Neural progenitor cell (in vitro differentiated cells): Measurements from ENCODE around the gene RIBC2. TPM values are rescaled to one million over a fixed set of nuclear protein-coding genes. Genes with fewer than 3 reads are reported as not detected.

Experiments
- DNase-seq: peaks from one replicate; pipeline ENCODE4 v3.0.0-alpha.2; 2016; ENCODE audit warnings: low spot score
- H2AFZ ChIP-seq: fragments of 200-600 bp; sonication (generic); replicated peaks from 2 replicates; pipeline ENCODE4 v1.6.1; 2016; ENCODE audit warnings: antibody characterized with exemption
- H3F3A ChIP-seq: fragments of 200-600 bp; sonication (generic); 2 replicates; pipeline ENCODE4 v1.6.1; 2016; ENCODE audit warnings: antibody characterized with exemption, low read depth
- H3K27ac ChIP-seq: fragments of 200-600 bp; sonication (generic); 2 replicates; pipeline ENCODE4 v1.5.1; 2016; ENCODE audit warnings: mild to moderate bottlenecking
- H3K27me3 ChIP-seq: fragments of 200-600 bp; sonication (generic); 2 replicates; pipeline ENCODE4 v1.6.1; 2016; ENCODE audit warnings: mild to moderate bottlenecking, moderate library complexity
- H3K36me3 ChIP-seq: fragments of 200-600 bp; sonication (generic); 2 replicates; pipeline ENCODE4 v1.5.1; 2016
- H3K4me1 ChIP-seq: fragments of 200-600 bp; sonication (generic); 2 replicates; pipeline ENCODE4 v1.6.1; 2016; ENCODE audit warnings: mixed run types
- H3K4me2 ChIP-seq: fragments of 200-600 bp; sonication (generic); 2 replicates; pipeline ENCODE4 v1.6.1; 2016
- H3K4me3 ChIP-seq: fragments of 200-600 bp; sonication (generic); 2 replicates; pipeline ENCODE4 v1.5.1; 2016
- H3K79me2 ChIP-seq: fragments of 200-600 bp; sonication (generic); 2 replicates; pipeline ENCODE4 v1.6.1; 2016; ENCODE audit warnings: low read depth
- H3K9ac ChIP-seq: fragments of 200-600 bp; sonication (generic); 2 replicates; pipeline ENCODE4 v1.6.1; 2016
- H3K9me3 ChIP-seq: fragments of 200-600 bp; sonication (generic); 2 replicates; pipeline ENCODE4 v1.5.1; 2016; ENCODE audit warnings: low read depth
- H4K20me1 ChIP-seq: fragments of 200-600 bp; sonication (generic); 2 replicates; pipeline ENCODE4 v1.6.1; 2016; ENCODE audit warnings: low read depth
- H3K27ac Mint-ChIP-seq: 3 replicates; pipeline ENCODE4 v1.8.0; 2021; ENCODE audit warnings: mixed read lengths
- H3K27me3 Mint-ChIP-seq: 2 replicates; pipeline ENCODE4 v1.8.0; 2022; ENCODE audit warnings: low read depth, mild to moderate bottlenecking, inconsistent platforms, moderate library complexity, mixed read lengths; ENCODE audit not compliant: insufficient read depth
- H3K36me3 Mint-ChIP-seq: 3 replicates; pipeline ENCODE4 v1.8.0; 2021; ENCODE audit warnings: mixed read lengths
- H3K4me1 Mint-ChIP-seq: 3 replicates; pipeline ENCODE4 v1.8.0; 2021; ENCODE audit warnings: mixed read lengths
- H3K4me3 Mint-ChIP-seq: 3 replicates; pipeline ENCODE4 v1.8.0; 2021; ENCODE audit warnings: mild to moderate bottlenecking, moderate library complexity, mixed read lengths
- H3K9me3 Mint-ChIP-seq: 3 replicates; pipeline ENCODE4 v1.8.0; 2020; ENCODE audit warnings: mixed read lengths
- CTCF ChIP-seq: fragments of 200-600 bp; sonication (generic); IDR thresholded peaks from 2 replicates; pipeline ENCODE4 v1.5.1; 2017; ENCODE audit warnings: antibody characterized with exemption, mild to moderate bottlenecking
- EZH2 ChIP-seq: fragments of 200-600 bp; sonication (generic); IDR thresholded peaks from 2 replicates; pipeline ENCODE4 v1.6.1; 2017; ENCODE audit warnings: antibody characterized with exemption, mild to moderate bottlenecking, moderate library complexity
- EZH2phosphoT487 ChIP-seq: fragments of 200-600 bp; sonication (generic); IDR thresholded peaks from 2 replicates; pipeline ENCODE4 v1.6.1; 2017; ENCODE audit warnings: antibody characterized with exemption
- total RNA-seq: library from RNA; depleted of rRNA; stranded (reverse); fragments of >200 nt; gene quantifications from 2 replicates; pipeline ENCODE4 v1.2.3, GENCODE V29; 2015; ENCODE audit warnings: low replicate concordance

Gene RIBC2
- total RNA-seq, 1 donor from 2014 or later = 2.0 TPM

GRCh38 chr22:45450101-45450785 is 36.8 kb downstream of the RIBC2 start:
- Mint-ChIP-seq H3K36me3 (no peaks in the 10 kb centered on the region), H3K27me3 (peaks cover 10% of the 10 kb centered on the region), H3K9me3 (no peaks in the 10 kb centered on the region), H3K27ac (no peak overlapping the region), H3K4me3 (no peak overlapping the region), H3K4me1 (peaks cover 6% of the 10 kb centered on the region)
- Histone ChIP-seq H3K27me3 (no peaks in the 10 kb centered on the region), H3K4me2 (no peak overlapping the region), H3K36me3 (no peaks in the 10 kb centered on the region), H3K4me1 (no peaks in the 10 kb centered on the region), H4K20me1 (no peaks in the 10 kb centered on the region), H3K9ac (no peak overlapping the region), H3K9me3 (no peaks in the 10 kb centered on the region), H3K79me2 (no peaks in the 10 kb centered on the region), H3F3A (no peaks in the 10 kb centered on the region), H3K4me3 (no peak overlapping the region), H3K27ac (no peak overlapping the region), H2AFZ (no peak overlapping the region)
- TF ChIP-seq EZH2 = no peak
- TF ChIP-seq EZH2phosphoT487 = no peak
- TF ChIP-seq CTCF = no peak
- no peak for DNase-seq

- no peaks in the 10 kb centered on the region for H3K27me3 ChIP-seq
- Mint-ChIP-seq H3K4me1 (peaks cover 12% of the 10 kb centered on the region), H3K9me3 (no peaks in the 10 kb centered on the region), H3K27ac (no peak overlapping the region), H3K4me3 (no peak overlapping the region), H3K36me3 (no peaks in the 10 kb centered on the region), H3K27me3 (peaks cover 13% of the 10 kb centered on the region)
- TF ChIP-seq CTCF (no peak), EZH2phosphoT487 (no peak), EZH2 (no peak)
- no peak overlapping the region for H3K4me3 ChIP-seq
- no peaks in the 10 kb centered on the region for H3K79me2 ChIP-seq
- H3F3A ChIP-seq = no peaks in the 10 kb centered on the region
- H3K36me3 ChIP-seq = no peaks in the 10 kb centered on the region
- no peaks in the 10 kb centered on the region for H3K9me3 ChIP-seq
- no peak overlapping the region for H2AFZ ChIP-seq
- no peak overlapping the region for H3K4me2 ChIP-seq
- DNase-seq = no peak
- H3K9ac ChIP-seq = no peak overlapping the region
- no peaks in the 10 kb centered on the region for H4K20me1 ChIP-seq
- no peak overlapping the region for H3K27ac ChIP-seq
- H3K4me1 ChIP-seq = no peaks in the 10 kb centered on the region
Measured at GRCh38 chr22:45450921-45451651, 37.6 kb downstream of the RIBC2 start.

GRCh38 chr22:45451972-45452371 is 38.5 kb downstream of the RIBC2 start:
- Mint-ChIP-seq H3K27ac (no peak overlapping the region), H3K4me1 (peaks cover 12% of the 10 kb centered on the region), H3K4me3 (no peak overlapping the region), H3K36me3 (no peaks in the 10 kb centered on the region), H3K9me3 (no peaks in the 10 kb centered on the region), H3K27me3 (peaks cover 17% of the 10 kb centered on the region)
- Histone ChIP-seq H3K4me1 (no peaks in the 10 kb centered on the region), H3K9me3 (no peaks in the 10 kb centered on the region), H3F3A (no peaks in the 10 kb centered on the region), H3K4me2 (no peak overlapping the region), H3K27ac (no peak overlapping the region), H2AFZ (no peak overlapping the region), H3K79me2 (no peaks in the 10 kb centered on the region), H4K20me1 (no peaks in the 10 kb centered on the region), H3K9ac (no peak overlapping the region), H3K4me3 (no peak overlapping the region), H3K36me3 (no peaks in the 10 kb centered on the region), H3K27me3 (no peaks in the 10 kb centered on the region)
- no peak for TF ChIP-seq CTCF
- no peak for TF ChIP-seq EZH2phosphoT487
- no peak for DNase-seq
